ENCODE data around the gene PTPN22. TPM values are rescaled to one million over a fixed set of nuclear protein-coding genes. Genes with fewer than 3 reads are reported as not detected.

The PTPN22 gene
- total and polyA plus RNA-seq, 2 donors from 2014 or later: 0.32 to 6.6 TPM

DNA sequence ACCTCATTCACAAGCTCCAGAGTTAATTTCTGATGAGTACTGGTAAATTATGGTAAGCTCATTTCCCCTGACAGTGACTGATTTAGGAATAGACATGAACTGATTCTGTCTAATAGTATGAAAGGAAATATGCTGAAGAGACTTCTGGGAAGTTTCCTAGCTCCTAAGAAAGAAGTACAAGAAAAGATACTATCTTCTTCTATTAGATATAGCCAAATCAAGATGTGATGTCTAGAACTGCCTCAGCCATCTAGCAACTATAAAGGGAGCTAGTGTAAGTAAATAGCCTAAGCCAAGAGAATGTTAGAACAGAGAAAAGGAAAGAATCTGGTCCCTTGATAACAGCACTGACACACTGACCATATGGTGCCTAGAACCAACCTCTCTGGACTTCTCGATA is 101.5 kb downstream of the PTPN22 start:
- DNase-seq (no peak), FAIRE-seq (no peak)

GRCh38 chr1:113769601-113769970 is 101.9 kb downstream of the PTPN22 start:
- Histone ChIP-seq H3K9me3 (ENCODE audit: control insufficient read depth in 2 of 3, insufficient read depth in 1 of 3, low read length in 3 of 3) (no peaks in the 10 kb centered on the region), H3K9ac (ENCODE audit: low read length in 3 of 3) (no peak overlapping the region), H3K27me3 (ENCODE audit: control insufficient read depth, insufficient read depth, low read length) (no peaks in the 10 kb centered on the region), H3K36me3 (ENCODE audit: control insufficient read depth in 2 of 3, insufficient read depth in 3 of 3, low read length in 3 of 3) (peaks cover 0 to 21% (median 10%) of the 10 kb centered on the region in 3 donors), H3K4me3 (ENCODE audit: low read length in 3 of 3) (no peak overlapping the region), H3K4me1 (ENCODE audit: control insufficient read depth in 2 of 3, insufficient read depth in 2 of 3, low read depth in 1 of 3, low read length in 3 of 3) (no peaks in the 10 kb centered on the region), H3K27ac (ENCODE audit: low read depth in 2 of 2, low read length in 2 of 2) (no peak overlapping the region)
- TF ChIP-seq CTCF (IDR thresholded peaks at IDR 0.05; ENCODE audit: borderline replicate concordance, extremely low read depth, insufficient read depth): no peak
- DNase-seq (no peak), FAIRE-seq (no peak)
- intact Hi-C loops (cut with DNase I): no loop called here

More for the DNA sequence above, 101.5 kb downstream of the PTPN22 start:
- Histone ChIP-seq H3K9ac (ENCODE audit: low read length in 3 of 3) (no peak overlapping the region), H3K4me3 (ENCODE audit: low read length in 3 of 3) (no peak overlapping the region), H3K36me3 (ENCODE audit: control insufficient read depth in 2 of 3, insufficient read depth in 3 of 3, low read length in 3 of 3) (peaks cover 0 to 21% (median 10%) of the 10 kb centered on the region in 3 donors), H3K27ac (ENCODE audit: low read depth in 2 of 2, low read length in 2 of 2) (no peak overlapping the region), H3K9me3 (ENCODE audit: control insufficient read depth in 2 of 3, insufficient read depth in 1 of 3, low read length in 3 of 3) (no peaks in the 10 kb centered on the region), H3K4me1 (ENCODE audit: control insufficient read depth in 2 of 3, insufficient read depth in 2 of 3, low read depth in 1 of 3, low read length in 3 of 3) (no peaks in the 10 kb centered on the region), H3K27me3 (ENCODE audit: control insufficient read depth, insufficient read depth, low read length) (no peaks in the 10 kb centered on the region)
- TF ChIP-seq CTCF (IDR thresholded peaks at IDR 0.05; ENCODE audit: borderline replicate concordance, extremely low read depth, insufficient read depth): no peak
- intact Hi-C loops (cut with DNase I): no loop called here

DNA sequence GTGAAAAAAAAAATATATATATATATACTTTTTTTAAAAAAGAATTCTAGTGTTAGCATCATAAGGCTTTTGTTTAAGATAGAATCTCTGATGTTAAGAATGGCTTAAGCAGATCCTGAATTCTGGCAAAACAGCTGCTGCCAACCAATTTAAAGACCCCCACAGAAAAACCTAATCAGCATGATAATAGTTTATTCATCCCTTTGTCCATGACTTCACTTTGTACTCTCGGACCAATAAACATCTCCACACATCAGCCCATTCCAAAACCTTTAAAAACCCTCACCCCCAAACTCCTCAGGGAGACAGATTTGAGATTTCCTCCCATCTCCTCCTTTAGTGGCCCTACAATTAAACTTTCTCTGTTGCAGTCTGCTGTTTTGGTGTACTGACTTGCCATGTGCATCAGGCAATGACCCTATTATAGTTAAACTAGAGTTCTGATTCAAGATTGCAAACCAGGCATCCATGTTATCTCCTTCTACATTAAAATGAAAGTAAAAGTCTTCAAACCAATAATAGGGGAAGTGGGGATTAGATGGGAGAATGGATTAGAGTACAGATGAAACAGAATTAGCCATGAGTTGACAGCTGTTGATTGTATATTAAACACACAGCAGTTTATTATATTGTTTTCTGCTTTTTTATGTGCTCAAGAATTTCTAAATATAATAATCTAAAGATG is 102.5 kb downstream of the PTPN22 start:
- H3K27ac ChIP-seq (ENCODE audit: low read depth in 2 of 2, low read length in 2 of 2): no peak overlapping the region
- no peak for TF ChIP-seq CTCF (IDR thresholded peaks at IDR 0.05; ENCODE audit: borderline replicate concordance, extremely low read depth, insufficient read depth)
- H3K4me1 ChIP-seq (ENCODE audit: control insufficient read depth in 2 of 3, insufficient read depth in 2 of 3, low read depth in 1 of 3, low read length in 3 of 3): no peaks in the 10 kb centered on the region
- intact Hi-C loops (cut with DNase I): no loop called here
- H3K4me3 ChIP-seq (ENCODE audit: low read length in 3 of 3): no peak overlapping the region
- no peak for FAIRE-seq
- peaks cover 0 to 21% (median 10%) of the 10 kb centered on the region in 3 donors for H3K36me3 ChIP-seq (ENCODE audit: control insufficient read depth in 2 of 3, insufficient read depth in 3 of 3, low read length in 3 of 3)
- no peaks in the 10 kb centered on the region for H3K9me3 ChIP-seq (ENCODE audit: control insufficient read depth in 2 of 3, insufficient read depth in 1 of 3, low read length in 3 of 3)
- no peaks in the 10 kb centered on the region for H3K27me3 ChIP-seq (ENCODE audit: control insufficient read depth, insufficient read depth, low read length)
- no peak for DNase-seq
- no peak overlapping the region for H3K9ac ChIP-seq (ENCODE audit: low read length in 3 of 3)

All from kidney (tissue), 14 donors.